Measurements from ENCODE around the gene SLC35E3. TPM values are rescaled to one million over a fixed set of nuclear protein-coding genes. Genes with fewer than 3 reads are reported as not detected.

The SLC35E3 gene
- total and polyA plus RNA-seq, 2 experiments from 2014 or later = 6.9 to 25.4 TPM

GRCh38 chr12:68793436-68793835, 47.5 kb downstream of the SLC35E3 start:
- H3K4me3 ChIP-seq = no peak overlapping the region
- DNase-seq (ENCODE audit: low read depth in 1 of 2, low spot score in 1 of 2) = no peak
- TF ChIP-seq CTCF (IDR thresholded peaks at IDR 0.05; ENCODE audit: low read depth, low read length) = no peak

GRCh38 chr12:68793975-68794652, 48.1 kb downstream of the SLC35E3 start:
- no peak for TF ChIP-seq CTCF (IDR thresholded peaks at IDR 0.05; ENCODE audit: low read depth, low read length)
- H3K27me3 ChIP-seq = no peaks in the 10 kb centered on the region
- no peak for DNase-seq (ENCODE audit: low read depth in 1 of 2, low spot score in 1 of 2)

More at GRCh38 chr12:68793436-68793835, 47.5 kb downstream of the SLC35E3 start:
- H3K27ac ChIP-seq = no peak overlapping the region
- H3K9me3 ChIP-seq (ENCODE audit: low read depth) = no peaks in the 10 kb centered on the region
- no peaks in the 10 kb centered on the region for H3K27me3 ChIP-seq
- H3K4me1 ChIP-seq (ENCODE audit: low read depth) = no peaks in the 10 kb centered on the region
- no peaks in the 10 kb centered on the region for H3K36me3 ChIP-seq

GRCh38 chr12:68794653-68795251, 48.8 kb downstream of the SLC35E3 start:
- no peaks in the 10 kb centered on the region for H3K27me3 ChIP-seq
- H3K4me3 ChIP-seq = no peak overlapping the region
- H3K36me3 ChIP-seq = no peaks in the 10 kb centered on the region
- no peak overlapping the region for H3K27ac ChIP-seq
- DNase-seq (ENCODE audit: low read depth in 1 of 2, low spot score in 1 of 2) = no peak
- no peaks in the 10 kb centered on the region for H3K4me1 ChIP-seq (ENCODE audit: low read depth)
- no peaks in the 10 kb centered on the region for H3K9me3 ChIP-seq (ENCODE audit: low read depth)
- no peak for TF ChIP-seq CTCF (IDR thresholded peaks at IDR 0.05; ENCODE audit: low read depth, low read length)

More at GRCh38 chr12:68793975-68794652, 48.1 kb downstream of the SLC35E3 start:
- no peak overlapping the region for H3K27ac ChIP-seq
- H3K4me1 ChIP-seq (ENCODE audit: low read depth) = no peaks in the 10 kb centered on the region
- no peak overlapping the region for H3K4me3 ChIP-seq
- H3K9me3 ChIP-seq (ENCODE audit: low read depth) = no peaks in the 10 kb centered on the region
- no peaks in the 10 kb centered on the region for H3K36me3 ChIP-seq

GRCh38 chr12:68796399-68796798, 50.4 kb downstream of the SLC35E3 start:
- DNase-seq (ENCODE audit: low read depth in 1 of 2, low spot score in 1 of 2) = no peak
- TF ChIP-seq CTCF (IDR thresholded peaks at IDR 0.05; ENCODE audit: low read depth, low read length) = no peak
- Histone ChIP-seq H3K4me3 (no peak overlapping the region), H3K27me3 (no peaks in the 10 kb centered on the region), H3K4me1 (ENCODE audit: low read depth) (no peaks in the 10 kb centered on the region), H3K36me3 (no peaks in the 10 kb centered on the region), H3K27ac (no peak overlapping the region), H3K9me3 (ENCODE audit: low read depth) (no peaks in the 10 kb centered on the region)

- no peak overlapping the region for H3K27ac ChIP-seq
- H3K27me3 ChIP-seq = no peaks in the 10 kb centered on the region
- no peaks in the 10 kb centered on the region for H3K4me1 ChIP-seq (ENCODE audit: low read depth)
- DNase-seq (ENCODE audit: low read depth in 1 of 2, low spot score in 1 of 2) = no peak
- H3K36me3 ChIP-seq = no peaks in the 10 kb centered on the region
- TF ChIP-seq CTCF (IDR thresholded peaks at IDR 0.05; ENCODE audit: low read depth, low read length) = no peak
- no peak overlapping the region for H3K4me3 ChIP-seq
- no peaks in the 10 kb centered on the region for H3K9me3 ChIP-seq (ENCODE audit: low read depth)
Measured at GRCh38 chr12:68798882-68799234, 52.9 kb downstream of the SLC35E3 start.

Measured in cardiac muscle cell (in vitro differentiated cells and primary cell).